IgD-negative memory B cell (primary cell): ENCODE measurements around the gene PCP2. TPM values are rescaled to one million over a fixed set of nuclear protein-coding genes. Genes with fewer than 3 reads are reported as not detected.

Experiments
- H3K27ac Mint-ChIP-seq, 3 donors: one replicate each; pipeline ENCODE4 v1.8.0; 2020 to 2022; ENCODE audit warnings: mild to moderate bottlenecking in 3 of 3, mixed read lengths in 3 of 3, moderate library complexity in 1 of 3
- H3K27me3 Mint-ChIP-seq: one replicate; pipeline ENCODE4 v1.8.0; 2021; ENCODE audit warnings: mixed read lengths
- H3K36me3 Mint-ChIP-seq: one replicate; pipeline ENCODE4 v1.8.0; 2020; ENCODE audit warnings: mild to moderate bottlenecking, mixed read lengths
- H3K4me1 Mint-ChIP-seq, 3 donors: one replicate each; pipeline ENCODE4 v1.8.0; 2020 to 2022; ENCODE audit warnings: mixed read lengths in 3 of 3, mild to moderate bottlenecking in 1 of 3
- H3K4me3 Mint-ChIP-seq, 4 donors: one replicate each; pipeline ENCODE4 v1.8.0; 2020 to 2022; ENCODE audit warnings: mild to moderate bottlenecking in 4 of 4, mixed read lengths in 4 of 4, moderate library complexity in 3 of 4
- H3K9me3 Mint-ChIP-seq, 3 donors: one replicate each; pipeline ENCODE4 v1.8.0; 2020 to 2021; ENCODE audit warnings: mixed read lengths in 3 of 3, mild to moderate bottlenecking in 1 of 3
- polyA plus RNA-seq: library from polyadenylated mRNA; unstranded; fragments of 300-500 nt; fragmentation: Illumina TruSeq; gene quantifications from one replicate; pipeline ENCODE4 v1.2.3, GENCODE V29; 2021

PCP2 gene
- polyA plus RNA-seq, 1 donor from 2014 or later = not detected

DNA sequence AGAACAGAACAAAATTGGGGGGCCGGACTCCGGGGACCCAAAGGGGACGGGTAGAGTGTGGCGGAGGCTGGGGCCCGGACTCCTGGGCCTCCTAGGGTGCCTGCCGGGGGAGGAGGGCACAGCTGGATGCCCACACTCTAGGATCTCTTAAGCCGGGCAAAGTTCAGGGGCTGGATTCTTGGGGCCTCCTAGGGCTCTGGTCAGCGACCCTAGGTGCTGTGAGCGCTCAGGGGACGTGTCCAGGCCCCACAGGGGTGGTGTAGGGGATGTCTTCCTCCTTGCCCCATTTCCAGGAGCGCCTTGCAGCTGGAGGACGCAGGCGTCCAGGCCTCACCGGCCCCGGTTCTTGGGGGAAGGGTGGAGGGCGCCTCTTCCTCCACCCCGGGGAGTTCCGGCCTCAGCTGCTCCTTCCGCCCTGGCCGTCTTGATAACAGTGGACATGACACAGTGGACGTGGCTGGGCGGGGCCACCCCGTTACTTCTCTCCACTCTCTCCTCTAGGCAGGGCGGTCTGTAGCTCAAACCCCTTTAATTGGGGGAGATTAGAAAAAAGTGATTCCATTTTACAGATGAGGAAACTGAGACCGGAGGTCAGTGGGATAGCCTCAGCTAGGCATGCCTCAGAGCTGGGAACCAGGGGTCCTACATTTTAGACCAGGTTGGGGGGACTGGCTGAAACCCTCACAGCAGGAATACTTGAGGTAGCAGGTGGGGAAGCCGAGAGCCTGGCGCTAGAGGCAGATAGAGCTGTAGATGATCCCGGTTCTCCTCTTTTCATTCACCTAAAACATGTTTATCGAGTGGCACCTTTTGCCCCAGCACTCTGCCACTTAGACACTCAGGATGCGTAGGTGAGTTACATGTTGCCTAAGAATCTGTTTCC, 4.1 kb upstream of the PCP2 start:
- Mint-ChIP-seq H3K27ac (peak overlapping the region; percentile 67 to 86 (median 81)), H3K36me3 (peaks cover 1% of the 10 kb centered on the region), H3K27me3 (no peaks in the 10 kb centered on the region), H3K9me3 (peaks cover 0 to 2% (median 0%) of the 10 kb centered on the region in 3 donors), H3K4me1 (peaks cover 0 to 16% (median 13%) of the 10 kb centered on the region in 3 donors), H3K4me3 (peak overlapping the region; percentile 78 to 92 (median 88))

GRCh38 chr19:7636691-7637373, 3.3 kb upstream of the PCP2 start, which contains the start of gene STXBP2:
Gene STXBP2, plus strand, starts transcription at chr19:7637110. Its CDS starts 40 bp downstream, at chr19:7637150.
- Mint-ChIP-seq H3K4me3 (peak within 1 kb of the TSS; percentile 78 to 92 (median 88)), H3K27me3 (no peaks in the 10 kb centered on the region), H3K27ac (peak within 1 kb of the TSS; percentile 67 to 88 (median 86)), H3K9me3 (peaks cover 0 to 2% (median 0%) of the 10 kb centered on the region in 3 donors), H3K4me1 (peaks cover 0 to 18% (median 13%) of the 10 kb centered on the region in 3 donors), H3K36me3 (peaks cover 1% of the 10 kb centered on the region)

- Mint-ChIP-seq H3K36me3 (peaks cover 1% of the 10 kb centered on the region), H3K9me3 (peaks cover 0 to 2% (median 0%) of the 10 kb centered on the region in 3 donors), H3K27ac (peak overlapping the region in 2 of 3 donors; percentile 67 to 86), H3K4me1 (peaks cover 0 to 19% (median 13%) of the 10 kb centered on the region in 3 donors), H3K27me3 (no peaks in the 10 kb centered on the region), H3K4me3 (peak overlapping the region; percentile 78 to 92 (median 88))
Measured at GRCh38 chr19:7636317-7636690, 2.8 kb upstream of the PCP2 start.

DNA sequence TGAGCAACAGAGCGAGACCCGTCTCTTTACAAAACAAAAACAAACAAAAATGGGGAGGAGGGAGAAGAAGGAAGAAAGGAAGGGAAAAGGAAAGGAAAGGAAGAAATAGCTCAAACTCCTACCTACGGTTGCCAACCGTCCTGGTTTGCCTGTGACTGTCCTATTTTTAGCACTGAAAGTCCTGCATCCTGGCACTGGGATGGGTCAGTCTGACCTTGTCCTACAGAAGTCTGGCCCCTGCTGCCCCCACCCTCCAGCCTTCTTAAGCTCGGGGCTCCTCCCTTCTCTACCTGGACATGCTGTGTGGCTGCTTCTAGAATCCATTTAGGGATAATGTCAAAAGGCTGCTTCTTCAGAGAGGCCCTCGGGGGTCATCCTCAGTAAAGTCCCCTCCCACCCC, 2.2 kb upstream of the PCP2 start:
- H3K36me3 Mint-ChIP-seq = peaks cover 3% of the 10 kb centered on the region
- no peaks in the 10 kb centered on the region for H3K27me3 Mint-ChIP-seq
- H3K4me3 Mint-ChIP-seq = peak overlapping the region; percentile 37 to 78 (median 58)
- peak overlapping the region; percentile 8 to 84 (median 67) for H3K27ac Mint-ChIP-seq
- peaks cover 0 to 2% (median 0%) of the 10 kb centered on the region in 3 donors for H3K9me3 Mint-ChIP-seq
- peaks cover 0 to 21% (median 16%) of the 10 kb centered on the region in 3 donors for H3K4me1 Mint-ChIP-seq

- Mint-ChIP-seq H3K4me1 (peaks cover 7 to 35% (median 27%) of the 10 kb centered on the region in 3 donors), H3K36me3 (peaks cover 4% of the 10 kb centered on the region), H3K27ac (peak overlapping the region in 1 of 3 donors; percentile 49), H3K9me3 (no peaks in the 10 kb centered on the region), H3K27me3 (no peaks in the 10 kb centered on the region), H3K4me3 (peak overlapping the region in 2 of 4 donors; percentile 58 to 77)
Measured at GRCh38 chr19:7632340-7633203, 947 bp downstream of the PCP2 start.

DNA sequence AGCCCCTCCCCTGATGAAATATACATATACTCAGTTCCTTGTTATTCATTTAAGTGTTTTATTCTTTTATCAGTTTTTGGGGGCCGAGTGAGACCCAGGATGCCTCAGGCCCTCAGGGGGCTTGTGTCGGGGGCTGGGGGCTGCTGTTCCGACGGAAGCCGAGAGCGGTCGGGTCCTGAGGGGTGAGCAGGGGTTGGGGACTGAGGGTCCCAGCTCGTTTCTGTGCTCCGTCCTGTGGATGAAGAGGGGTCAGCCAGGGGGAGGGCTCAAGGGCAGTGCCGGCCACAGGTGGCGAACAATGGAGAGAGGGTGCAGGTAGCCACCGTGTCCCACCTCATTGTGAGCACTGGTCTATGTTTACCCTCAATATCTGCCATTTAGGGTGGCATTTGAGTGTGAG, 1.9 kb downstream of the PCP2 start:
- H3K4me3 Mint-ChIP-seq = peak overlapping the region in 3 of 4 donors; percentile 19 to 77 (median 73)

GRCh38 chr19:7629347-7630054, 4.0 kb downstream of the PCP2 start, which contains the start of the genes PET100 and XAB2:
Gene PET100, plus strand, starts transcription at chr19:7629793. Its CDS starts 41 bp downstream, at chr19:7629834.
Gene XAB2, minus strand, starts transcription at chr19:7629545. Its CDS starts 18 bp downstream, at chr19:7629527.
- Mint-ChIP-seq H3K4me1 (peaks cover 7 to 37% (median 22%) of the 10 kb centered on the region in 3 donors), H3K4me3 (peak within 1 kb of the TSS; percentile 91 to 99 (median 98)), H3K27me3 (no peaks in the 10 kb centered on the region), H3K27ac (peak within 1 kb of the TSS; percentile 92 to 100 (median 99)), H3K36me3 (peaks cover 4% of the 10 kb centered on the region), H3K9me3 (no peaks in the 10 kb centered on the region)

More for the DNA sequence above, 1.9 kb downstream of the PCP2 start:
- H3K36me3 Mint-ChIP-seq = peaks cover 4% of the 10 kb centered on the region
- H3K27ac Mint-ChIP-seq = no peak overlapping the region
- H3K9me3 Mint-ChIP-seq = no peaks in the 10 kb centered on the region
- H3K4me1 Mint-ChIP-seq = peaks cover 7 to 39% (median 24%) of the 10 kb centered on the region in 3 donors
- no peaks in the 10 kb centered on the region for H3K27me3 Mint-ChIP-seq

GRCh38 chr19:7628589-7629311, 4.8 kb downstream of the PCP2 start:
- Mint-ChIP-seq H3K9me3 (no peaks in the 10 kb centered on the region), H3K4me3 (peak overlapping the region; percentile 91 to 99 (median 98)), H3K4me1 (peaks cover 7 to 37% (median 22%) of the 10 kb centered on the region in 3 donors), H3K27ac (peak overlapping the region; percentile 92 to 100 (median 99)), H3K27me3 (no peaks in the 10 kb centered on the region), H3K36me3 (peaks cover 6% of the 10 kb centered on the region)

DNA sequence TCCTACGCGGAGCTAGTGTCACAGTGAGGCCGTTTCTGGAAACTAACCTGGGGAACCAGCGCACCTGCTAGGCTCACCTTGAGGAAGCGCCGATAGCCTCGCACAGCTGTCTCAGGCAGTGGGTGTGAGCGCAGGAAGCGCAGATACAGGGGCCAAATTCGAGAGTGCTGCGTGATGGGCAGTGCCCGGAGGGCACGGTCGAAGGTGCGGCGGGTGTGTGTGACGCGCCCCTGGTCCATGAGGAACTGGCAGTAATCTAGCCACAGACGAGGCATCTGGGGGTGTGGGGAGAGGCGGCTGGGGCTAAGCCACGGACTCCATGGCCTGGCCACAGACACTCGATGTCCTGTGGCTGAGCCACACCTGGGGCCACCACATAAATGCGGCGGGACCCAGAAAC, 6.4 kb downstream of the PCP2 start:
- H3K27me3 Mint-ChIP-seq = no peaks in the 10 kb centered on the region
- peaks cover 7 to 37% (median 22%) of the 10 kb centered on the region in 3 donors for H3K4me1 Mint-ChIP-seq
- no peaks in the 10 kb centered on the region for H3K9me3 Mint-ChIP-seq
- peaks cover 6% of the 10 kb centered on the region for H3K36me3 Mint-ChIP-seq
- H3K4me3 Mint-ChIP-seq = peak overlapping the region in 2 of 4 donors; percentile 5 to 52
- H3K27ac Mint-ChIP-seq = peak overlapping the region in 1 of 3 donors; percentile 19

- Mint-ChIP-seq H3K4me1 (peaks cover 7 to 34% (median 22%) of the 10 kb centered on the region in 3 donors), H3K27me3 (no peaks in the 10 kb centered on the region), H3K4me3 (peak overlapping the region in 1 of 4 donors; percentile 55), H3K9me3 (no peaks in the 10 kb centered on the region), H3K36me3 (peaks cover 10% of the 10 kb centered on the region), H3K27ac (no peak overlapping the region)
Measured at GRCh38 chr19:7625763-7626372, 7.7 kb downstream of the PCP2 start.

DNA sequence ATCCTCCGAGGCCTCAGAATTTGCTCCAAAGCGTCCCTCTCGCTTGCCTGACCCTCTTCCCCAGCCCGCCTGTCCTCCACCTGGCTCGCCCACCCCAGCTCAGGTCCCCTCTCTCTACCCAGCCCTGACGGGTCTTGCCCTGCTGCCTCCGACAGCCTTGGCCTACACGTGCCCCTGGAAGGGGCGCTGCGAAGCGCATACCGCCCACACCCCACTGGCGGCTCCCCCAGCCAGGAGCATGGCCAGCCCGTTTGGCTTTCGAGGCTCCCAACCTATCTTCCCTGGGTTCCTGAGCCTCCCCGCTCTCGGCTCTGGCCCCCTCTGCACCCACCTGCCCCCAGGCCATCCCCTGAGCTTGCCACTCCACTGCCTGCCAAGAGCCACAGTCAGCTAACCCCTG, 8.7 kb downstream of the PCP2 start:
- no peaks in the 10 kb centered on the region for H3K27me3 Mint-ChIP-seq
- H3K36me3 Mint-ChIP-seq = peaks cover 10% of the 10 kb centered on the region
- peaks cover 7 to 25% (median 16%) of the 10 kb centered on the region in 3 donors for H3K4me1 Mint-ChIP-seq
- H3K27ac Mint-ChIP-seq = no peak overlapping the region
- H3K9me3 Mint-ChIP-seq = no peaks in the 10 kb centered on the region
- no peak overlapping the region for H3K4me3 Mint-ChIP-seq

- H3K36me3 Mint-ChIP-seq = peaks cover 7% of the 10 kb centered on the region
- H3K27me3 Mint-ChIP-seq = no peaks in the 10 kb centered on the region
- no peak overlapping the region for H3K4me3 Mint-ChIP-seq
- peak overlapping the region in 1 of 3 donors; percentile 78 for H3K27ac Mint-ChIP-seq
- H3K9me3 Mint-ChIP-seq = no peaks in the 10 kb centered on the region
- H3K4me1 Mint-ChIP-seq = peaks cover 0 to 17% (median 10%) of the 10 kb centered on the region in 3 donors
Measured at GRCh38 chr19:7623725-7624603, 9.6 kb downstream of the PCP2 start.
